ENCODE measurements around the gene MRPL55.

GRCh38 chr1:228073061-228073856 lies 35.8 kb downstream of the MRPL55 start:
- TF ChIP-seq, protein P1, sequence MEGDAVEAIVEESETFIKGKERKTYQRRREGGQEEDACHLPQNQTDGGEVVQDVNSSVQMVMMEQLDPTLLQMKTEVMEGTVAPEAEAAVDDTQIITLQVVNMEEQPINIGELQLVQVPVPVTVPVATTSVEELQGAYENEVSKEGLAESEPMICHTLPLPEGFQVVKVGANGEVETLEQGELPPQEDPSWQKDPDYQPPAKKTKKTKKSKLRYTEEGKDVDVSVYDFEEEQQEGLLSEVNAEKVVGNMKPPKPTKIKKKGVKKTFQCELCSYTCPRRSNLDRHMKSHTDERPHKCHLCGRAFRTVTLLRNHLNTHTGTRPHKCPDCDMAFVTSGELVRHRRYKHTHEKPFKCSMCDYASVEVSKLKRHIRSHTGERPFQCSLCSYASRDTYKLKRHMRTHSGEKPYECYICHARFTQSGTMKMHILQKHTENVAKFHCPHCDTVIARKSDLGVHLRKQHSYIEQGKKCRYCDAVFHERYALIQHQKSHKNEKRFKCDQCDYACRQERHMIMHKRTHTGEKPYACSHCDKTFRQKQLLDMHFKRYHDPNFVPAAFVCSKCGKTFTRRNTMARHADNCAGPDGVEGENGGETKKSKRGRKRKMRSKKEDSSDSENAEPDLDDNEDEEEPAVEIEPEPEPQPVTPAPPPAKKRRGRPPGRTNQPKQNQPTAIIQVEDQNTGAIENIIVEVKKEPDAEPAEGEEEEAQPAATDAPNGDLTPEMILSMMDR (conservative IDR thresholded peaks at IDR 0.05; ENCODE audit: low read depth, low read length), result no peak
- TF ChIP-seq EZH2phosphoT487 (IDR thresholded peaks at IDR 0.05; ENCODE audit: borderline replicate concordance, low read length), result no peak
